ENCODE data around the gene TMCC1.

GRCh38 chr3:129768728-129769127 is 124.8 kb downstream of the TMCC1 start:
- TF ChIP-seq JUN (IDR thresholded peaks at IDR 0.05; ENCODE audit: borderline replicate concordance, insufficient read depth, insufficient read length, low read depth): no peak
- TF ChIP-seq POLR2A (IDR thresholded peaks at IDR 0.05; ENCODE audit: low read depth, low read length): no peak
- no peak for TF ChIP-seq CTCF (IDR thresholded peaks at IDR 0.05; ENCODE audit: extremely low read depth in 1 of 2, insufficient read depth in 1 of 2, low read depth in 1 of 2, low read length in 2 of 2)
- no peak for TF ChIP-seq FOS (IDR thresholded peaks at IDR 0.05; ENCODE audit: borderline replicate concordance, insufficient read depth, low read length)
